ENCODE measurements around the gene TMEM221. TPM values are rescaled to one million over a fixed set of nuclear protein-coding genes. Genes with fewer than 3 reads are reported as not detected.
A peak's percentile ranks its signal among the peaks of the same experiment; 100 is the strongest.

The TMEM221 gene
- total RNA-seq, 4 donors from 2014 or later: 0.39 to 1.2 (median 0.68) TPM; not detected in 1

GRCh38 chr19:17436094-17436873 is 12.2 kb downstream of the TMEM221 start:
- no peaks in the 10 kb centered on the region for H3K36me3 ChIP-seq
- 96% methylated on average over 24 of the region's 25 CpGs for WGBS
- TF ChIP-seq POLR2AphosphoS5 (IDR thresholded peaks at IDR 0.05) (no peak), EP300 (IDR thresholded peaks at IDR 0.05) (no peak), POLR2A (IDR thresholded peaks at IDR 0.05) (no peak)
- TF ChIP-seq, protein P1, sequence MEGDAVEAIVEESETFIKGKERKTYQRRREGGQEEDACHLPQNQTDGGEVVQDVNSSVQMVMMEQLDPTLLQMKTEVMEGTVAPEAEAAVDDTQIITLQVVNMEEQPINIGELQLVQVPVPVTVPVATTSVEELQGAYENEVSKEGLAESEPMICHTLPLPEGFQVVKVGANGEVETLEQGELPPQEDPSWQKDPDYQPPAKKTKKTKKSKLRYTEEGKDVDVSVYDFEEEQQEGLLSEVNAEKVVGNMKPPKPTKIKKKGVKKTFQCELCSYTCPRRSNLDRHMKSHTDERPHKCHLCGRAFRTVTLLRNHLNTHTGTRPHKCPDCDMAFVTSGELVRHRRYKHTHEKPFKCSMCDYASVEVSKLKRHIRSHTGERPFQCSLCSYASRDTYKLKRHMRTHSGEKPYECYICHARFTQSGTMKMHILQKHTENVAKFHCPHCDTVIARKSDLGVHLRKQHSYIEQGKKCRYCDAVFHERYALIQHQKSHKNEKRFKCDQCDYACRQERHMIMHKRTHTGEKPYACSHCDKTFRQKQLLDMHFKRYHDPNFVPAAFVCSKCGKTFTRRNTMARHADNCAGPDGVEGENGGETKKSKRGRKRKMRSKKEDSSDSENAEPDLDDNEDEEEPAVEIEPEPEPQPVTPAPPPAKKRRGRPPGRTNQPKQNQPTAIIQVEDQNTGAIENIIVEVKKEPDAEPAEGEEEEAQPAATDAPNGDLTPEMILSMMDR (IDR thresholded peaks at IDR 0.05): no peak
- H3K4me3 ChIP-seq: no peak overlapping the region
- H3K4me1 ChIP-seq: no peaks in the 10 kb centered on the region
- no peak for DNase-seq (ENCODE audit: low spot score in 2 of 2)
- no peak overlapping the region for H3K27ac ChIP-seq
- H3K27me3 ChIP-seq: no peaks in the 10 kb centered on the region
- H3K9me3 ChIP-seq: no peaks in the 10 kb centered on the region

DNA sequence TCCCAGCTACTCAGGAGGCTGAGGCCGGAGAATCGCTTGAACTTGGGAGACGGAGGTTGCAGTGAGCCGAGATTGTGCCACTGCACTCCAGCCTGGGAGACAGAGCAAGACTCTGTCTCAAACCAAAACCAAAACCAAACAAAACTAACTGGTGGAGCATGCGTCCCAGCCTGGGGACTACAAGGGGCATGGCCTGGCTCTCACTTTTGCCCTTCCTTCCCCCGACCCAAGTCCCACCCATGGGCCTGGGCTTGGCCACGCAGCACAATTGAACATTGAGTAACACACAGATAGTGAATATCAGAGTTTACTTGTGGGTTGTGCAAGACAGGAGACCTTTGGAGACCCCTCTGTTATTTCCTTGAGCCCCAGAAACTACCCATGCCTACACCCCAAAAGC is 13.2 kb downstream of the TMEM221 start:
- no peaks in the 10 kb centered on the region for H3K36me3 ChIP-seq
- no peak overlapping the region for H3K4me3 ChIP-seq
- DNase-seq (ENCODE audit: low spot score in 2 of 2): no peak
- H3K4me1 ChIP-seq: no peaks in the 10 kb centered on the region
- H3K27me3 ChIP-seq: no peaks in the 10 kb centered on the region
- no peak overlapping the region for H3K27ac ChIP-seq
- 84% methylated on average over 7 of the region's 7 CpGs for WGBS
- TF ChIP-seq POLR2A (IDR thresholded peaks at IDR 0.05): no peak
- TF ChIP-seq EP300 (IDR thresholded peaks at IDR 0.05): no peak
- TF ChIP-seq, protein P1 (IDR thresholded peaks at IDR 0.05): no peak
- no peak for TF ChIP-seq POLR2AphosphoS5 (IDR thresholded peaks at IDR 0.05)
- H3K9me3 ChIP-seq: no peaks in the 10 kb centered on the region

- Histone ChIP-seq H3K36me3 (no peaks in the 10 kb centered on the region), H3K27ac (no peak overlapping the region), H3K4me1 (peaks cover 5% of the 10 kb centered on the region), H3K27me3 (no peaks in the 10 kb centered on the region), H3K9me3 (no peaks in the 10 kb centered on the region), H3K4me3 (no peak overlapping the region)
- no peak for DNase-seq (ENCODE audit: low spot score in 2 of 2)
- TF ChIP-seq POLR2A (IDR thresholded peaks at IDR 0.05) (no peak), EP300 (IDR thresholded peaks at IDR 0.05) (no peak), POLR2AphosphoS5 (IDR thresholded peaks at IDR 0.05) (no peak)
- TF ChIP-seq, protein P1 (IDR thresholded peaks at IDR 0.05): no peak
- 89% methylated on average over 7 of the region's 7 CpGs for WGBS
Observed at GRCh38 chr19:17431417-17431816, 17.1 kb downstream of the TMEM221 start.

- DNase-seq (ENCODE audit: low spot score in 2 of 2): no peak
- Histone ChIP-seq H3K4me3 (no peak overlapping the region), H3K36me3 (no peaks in the 10 kb centered on the region), H3K27ac (no peak overlapping the region), H3K4me1 (peaks cover 5% of the 10 kb centered on the region), H3K27me3 (no peaks in the 10 kb centered on the region), H3K9me3 (no peaks in the 10 kb centered on the region)
- no peak for TF ChIP-seq POLR2AphosphoS5 (IDR thresholded peaks at IDR 0.05)
- no peak for TF ChIP-seq EP300 (IDR thresholded peaks at IDR 0.05)
- TF ChIP-seq, protein P1 (IDR thresholded peaks at IDR 0.05): no peak
- TF ChIP-seq POLR2A (IDR thresholded peaks at IDR 0.05): no peak
- 54% methylated on average over 10 of the region's 17 CpGs for WGBS
Observed at GRCh38 chr19:17429641-17430113, 18.8 kb downstream of the TMEM221 start.

- H3K4me3 ChIP-seq: no peak overlapping the region
- no peak overlapping the region for H3K27ac ChIP-seq
- no peaks in the 10 kb centered on the region for H3K27me3 ChIP-seq
- H3K4me1 ChIP-seq: peaks cover 15% of the 10 kb centered on the region
- 38% methylated on average over 26 of the region's 27 CpGs for WGBS
- DNase-seq (ENCODE audit: low spot score in 2 of 2): no peak
- TF ChIP-seq POLR2AphosphoS5 (IDR thresholded peaks at IDR 0.05): no peak
- TF ChIP-seq, protein P1 (IDR thresholded peaks at IDR 0.05): peak in 1 of 2 donors; percentile 22
- H3K36me3 ChIP-seq: peaks cover 14% of the 10 kb centered on the region
- no peaks in the 10 kb centered on the region for H3K9me3 ChIP-seq
Observed at GRCh38 chr19:17424743-17425365, 23.6 kb downstream of the TMEM221 start.

Measured in suprapubic skin (tissue), 4 donors.